Neural progenitor cell (in vitro differentiated cells): ENCODE measurements around the gene REV3L. TPM values are rescaled to one million over a fixed set of nuclear protein-coding genes. Genes with fewer than 3 reads are reported as not detected.

Experiments
- DNase-seq: peaks from one replicate; pipeline ENCODE4 v3.0.0-alpha.2; 2016; ENCODE audit warnings: low spot score
- H2AFZ ChIP-seq: fragments of 200-600 bp; sonication (generic); replicated peaks from 2 replicates; pipeline ENCODE4 v1.6.1; 2016; ENCODE audit warnings: antibody characterized with exemption
- H3F3A ChIP-seq: fragments of 200-600 bp; sonication (generic); 2 replicates; pipeline ENCODE4 v1.6.1; 2016; ENCODE audit warnings: antibody characterized with exemption, low read depth
- H3K27ac ChIP-seq: fragments of 200-600 bp; sonication (generic); 2 replicates; pipeline ENCODE4 v1.5.1; 2016; ENCODE audit warnings: mild to moderate bottlenecking
- H3K27me3 ChIP-seq: fragments of 200-600 bp; sonication (generic); 2 replicates; pipeline ENCODE4 v1.6.1; 2016; ENCODE audit warnings: mild to moderate bottlenecking, moderate library complexity
- H3K36me3 ChIP-seq: fragments of 200-600 bp; sonication (generic); 2 replicates; pipeline ENCODE4 v1.5.1; 2016
- H3K4me1 ChIP-seq: fragments of 200-600 bp; sonication (generic); 2 replicates; pipeline ENCODE4 v1.6.1; 2016; ENCODE audit warnings: mixed run types
- H3K4me2 ChIP-seq: fragments of 200-600 bp; sonication (generic); 2 replicates; pipeline ENCODE4 v1.6.1; 2016
- H3K4me3 ChIP-seq: fragments of 200-600 bp; sonication (generic); 2 replicates; pipeline ENCODE4 v1.5.1; 2016
- H3K79me2 ChIP-seq: fragments of 200-600 bp; sonication (generic); 2 replicates; pipeline ENCODE4 v1.6.1; 2016; ENCODE audit warnings: low read depth
- H3K9ac ChIP-seq: fragments of 200-600 bp; sonication (generic); 2 replicates; pipeline ENCODE4 v1.6.1; 2016
- H3K9me3 ChIP-seq: fragments of 200-600 bp; sonication (generic); 2 replicates; pipeline ENCODE4 v1.5.1; 2016; ENCODE audit warnings: low read depth
- H4K20me1 ChIP-seq: fragments of 200-600 bp; sonication (generic); 2 replicates; pipeline ENCODE4 v1.6.1; 2016; ENCODE audit warnings: low read depth
- H3K27ac Mint-ChIP-seq: 3 replicates; pipeline ENCODE4 v1.8.0; 2021; ENCODE audit warnings: mixed read lengths
- H3K27me3 Mint-ChIP-seq: 2 replicates; pipeline ENCODE4 v1.8.0; 2022; ENCODE audit warnings: low read depth, mild to moderate bottlenecking, inconsistent platforms, moderate library complexity, mixed read lengths; ENCODE audit not compliant: insufficient read depth
- H3K36me3 Mint-ChIP-seq: 3 replicates; pipeline ENCODE4 v1.8.0; 2021; ENCODE audit warnings: mixed read lengths
- H3K4me1 Mint-ChIP-seq: 3 replicates; pipeline ENCODE4 v1.8.0; 2021; ENCODE audit warnings: mixed read lengths
- H3K4me3 Mint-ChIP-seq: 3 replicates; pipeline ENCODE4 v1.8.0; 2021; ENCODE audit warnings: mild to moderate bottlenecking, moderate library complexity, mixed read lengths
- H3K9me3 Mint-ChIP-seq: 3 replicates; pipeline ENCODE4 v1.8.0; 2020; ENCODE audit warnings: mixed read lengths
- EZH2 ChIP-seq: fragments of 200-600 bp; sonication (generic); IDR thresholded peaks from 2 replicates; pipeline ENCODE4 v1.6.1; 2017; ENCODE audit warnings: antibody characterized with exemption, mild to moderate bottlenecking, moderate library complexity
- EZH2phosphoT487 ChIP-seq: fragments of 200-600 bp; sonication (generic); IDR thresholded peaks from 2 replicates; pipeline ENCODE4 v1.6.1; 2017; ENCODE audit warnings: antibody characterized with exemption
- total RNA-seq: library from RNA; depleted of rRNA; stranded (reverse); fragments of >200 nt; gene quantifications from 2 replicates; pipeline ENCODE4 v1.2.3, GENCODE V29; 2015; ENCODE audit warnings: low replicate concordance
- TF ChIP-seq, protein P1 (sequence below): fragments of 200-600 bp; sonication (generic); IDR thresholded peaks from 2 replicates; pipeline ENCODE4 v1.5.1; 2017; ENCODE audit warnings: antibody characterized with exemption, mild to moderate bottlenecking

Gene REV3L
- total RNA-seq, 1 donor from 2014 or later: 23.5 TPM

- no peak for DNase-seq
- no peak overlapping the region for H3K4me3 ChIP-seq
- no peak overlapping the region for H3K9ac ChIP-seq
- H3K27ac ChIP-seq: no peak overlapping the region
- H3K4me3 Mint-ChIP-seq: no peak overlapping the region
- no peak overlapping the region for H3K4me2 ChIP-seq
- peaks cover 9% of the 10 kb centered on the region for H3K36me3 ChIP-seq
- peaks cover 3% of the 10 kb centered on the region for H3K4me1 Mint-ChIP-seq
- no peaks in the 10 kb centered on the region for H3K4me1 ChIP-seq
- H3K9me3 Mint-ChIP-seq: no peaks in the 10 kb centered on the region
- no peaks in the 10 kb centered on the region for H3K9me3 ChIP-seq
- H3F3A ChIP-seq: peaks cover 5% of the 10 kb centered on the region
- H4K20me1 ChIP-seq: no peaks in the 10 kb centered on the region
- H3K79me2 ChIP-seq: no peaks in the 10 kb centered on the region
- H3K27ac Mint-ChIP-seq: no peak overlapping the region
- no peak overlapping the region for H2AFZ ChIP-seq
- TF ChIP-seq, protein P1, sequence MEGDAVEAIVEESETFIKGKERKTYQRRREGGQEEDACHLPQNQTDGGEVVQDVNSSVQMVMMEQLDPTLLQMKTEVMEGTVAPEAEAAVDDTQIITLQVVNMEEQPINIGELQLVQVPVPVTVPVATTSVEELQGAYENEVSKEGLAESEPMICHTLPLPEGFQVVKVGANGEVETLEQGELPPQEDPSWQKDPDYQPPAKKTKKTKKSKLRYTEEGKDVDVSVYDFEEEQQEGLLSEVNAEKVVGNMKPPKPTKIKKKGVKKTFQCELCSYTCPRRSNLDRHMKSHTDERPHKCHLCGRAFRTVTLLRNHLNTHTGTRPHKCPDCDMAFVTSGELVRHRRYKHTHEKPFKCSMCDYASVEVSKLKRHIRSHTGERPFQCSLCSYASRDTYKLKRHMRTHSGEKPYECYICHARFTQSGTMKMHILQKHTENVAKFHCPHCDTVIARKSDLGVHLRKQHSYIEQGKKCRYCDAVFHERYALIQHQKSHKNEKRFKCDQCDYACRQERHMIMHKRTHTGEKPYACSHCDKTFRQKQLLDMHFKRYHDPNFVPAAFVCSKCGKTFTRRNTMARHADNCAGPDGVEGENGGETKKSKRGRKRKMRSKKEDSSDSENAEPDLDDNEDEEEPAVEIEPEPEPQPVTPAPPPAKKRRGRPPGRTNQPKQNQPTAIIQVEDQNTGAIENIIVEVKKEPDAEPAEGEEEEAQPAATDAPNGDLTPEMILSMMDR: no peak
- TF ChIP-seq EZH2 (no peak), EZH2phosphoT487 (no peak)
- H3K36me3 Mint-ChIP-seq: peaks cover 6% of the 10 kb centered on the region
- H3K27me3 ChIP-seq: no peaks in the 10 kb centered on the region
- H3K27me3 Mint-ChIP-seq: no peaks in the 10 kb centered on the region
Measured at GRCh38 chr6:111357705-111358104, 125.3 kb downstream of the REV3L start.

DNA sequence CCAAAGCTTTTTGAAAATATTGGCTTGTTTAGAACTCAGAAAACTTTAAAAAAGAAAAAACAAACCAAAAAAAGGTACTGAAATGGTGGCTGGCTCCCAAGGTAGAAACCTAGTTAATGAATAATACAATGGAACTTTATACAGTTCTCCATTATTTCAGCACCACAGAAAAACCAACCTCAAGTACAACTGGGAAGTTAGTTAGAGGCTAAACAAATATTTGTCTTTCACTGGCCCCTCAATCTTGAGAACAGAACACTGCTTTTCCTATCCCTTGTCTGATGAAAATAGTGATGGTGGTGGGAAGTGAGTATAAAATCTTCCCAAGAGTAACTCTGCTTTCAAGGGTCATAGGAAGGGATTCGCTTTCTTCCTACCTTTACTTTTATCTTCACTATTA lies 126.5 kb downstream of the REV3L start:
- Mint-ChIP-seq H3K27ac (no peak overlapping the region), H3K9me3 (no peaks in the 10 kb centered on the region), H3K4me3 (no peak overlapping the region), H3K4me1 (peaks cover 1% of the 10 kb centered on the region), H3K36me3 (peaks cover 6% of the 10 kb centered on the region), H3K27me3 (no peaks in the 10 kb centered on the region)
- Histone ChIP-seq H3K4me2 (no peak overlapping the region), H3K79me2 (no peaks in the 10 kb centered on the region), H3K4me3 (no peak overlapping the region), H3K9ac (no peak overlapping the region), H4K20me1 (no peaks in the 10 kb centered on the region), H3F3A (no peaks in the 10 kb centered on the region), H3K27me3 (no peaks in the 10 kb centered on the region), H2AFZ (no peak overlapping the region), H3K4me1 (no peaks in the 10 kb centered on the region), H3K27ac (no peak overlapping the region), H3K9me3 (no peaks in the 10 kb centered on the region), H3K36me3 (peaks cover 11% of the 10 kb centered on the region)
- DNase-seq: no peak
- TF ChIP-seq, protein P1: no peak
- TF ChIP-seq EZH2phosphoT487 (no peak), EZH2 (no peak)

- no peaks in the 10 kb centered on the region for H3K9me3 ChIP-seq
- Mint-ChIP-seq H3K27ac (no peak overlapping the region), H3K36me3 (peaks cover 6% of the 10 kb centered on the region), H3K27me3 (no peaks in the 10 kb centered on the region), H3K4me1 (no peaks in the 10 kb centered on the region), H3K4me3 (no peak overlapping the region), H3K9me3 (no peaks in the 10 kb centered on the region)
- H3K27ac ChIP-seq: no peak overlapping the region
- no peaks in the 10 kb centered on the region for H3K4me1 ChIP-seq
- H3K79me2 ChIP-seq: no peaks in the 10 kb centered on the region
- H3K36me3 ChIP-seq: peaks cover 20% of the 10 kb centered on the region
- no peak for TF ChIP-seq EZH2phosphoT487
- no peak overlapping the region for H3K4me3 ChIP-seq
- no peak overlapping the region for H2AFZ ChIP-seq
- no peaks in the 10 kb centered on the region for H3F3A ChIP-seq
- no peak for DNase-seq
- H4K20me1 ChIP-seq: no peaks in the 10 kb centered on the region
- H3K27me3 ChIP-seq: no peaks in the 10 kb centered on the region
- H3K9ac ChIP-seq: no peak overlapping the region
- H3K4me2 ChIP-seq: no peak overlapping the region
Measured at GRCh38 chr6:111354758-111355555, 128.1 kb downstream of the REV3L start.

- Histone ChIP-seq H3K9me3 (no peaks in the 10 kb centered on the region), H3K27ac (no peak overlapping the region), H3K36me3 (peaks cover 20% of the 10 kb centered on the region), H3K27me3 (no peaks in the 10 kb centered on the region), H3K4me1 (no peaks in the 10 kb centered on the region), H2AFZ (no peak overlapping the region), H3K4me2 (no peak overlapping the region), H3K79me2 (no peaks in the 10 kb centered on the region), H3K9ac (no peak overlapping the region), H4K20me1 (no peaks in the 10 kb centered on the region), H3F3A (no peaks in the 10 kb centered on the region), H3K4me3 (no peak overlapping the region)
- Mint-ChIP-seq H3K27ac (no peak overlapping the region), H3K36me3 (peaks cover 8% of the 10 kb centered on the region), H3K27me3 (no peaks in the 10 kb centered on the region), H3K4me1 (no peaks in the 10 kb centered on the region), H3K4me3 (no peak overlapping the region), H3K9me3 (no peaks in the 10 kb centered on the region)
- no peak for DNase-seq
- TF ChIP-seq, protein P1: no peak
- TF ChIP-seq EZH2phosphoT487 (no peak), EZH2 (no peak)
Measured at GRCh38 chr6:111353912-111354462, 129.0 kb downstream of the REV3L start.
